GM23338 (cell line): Measurements from ENCODE around the gene CCNY.

ENCODE experiments used
- CREB1 ChIP-seq: fragments of 250-450 bp; sonication (Bioruptor Pico); IDR thresholded peaks from 2 replicates; pipeline ENCODE4 v1.5.0; 2020; ENCODE audit warnings: low read depth, mild to moderate bottlenecking, moderate library complexity
- CTCF ChIP-seq, 2 experiments: fragments of 200-600 bp in 1 of 2; sonication (generic) in 1 of 2; conservative IDR thresholded peaks; 2 replicates each; pipeline versions ENCODE4 v1.5.1 to v1.6.1; 2016 to 2017; ENCODE audit warnings: antibody characterized with exemption in 2 of 2, low read depth in 2 of 2, mild to moderate bottlenecking in 2 of 2, moderate library complexity in 1 of 2
- EZH2 ChIP-seq: fragments of 200-600 bp; sonication (generic); IDR thresholded peaks from one replicate; pipeline ENCODE4 v1.8.0; 2017; ENCODE audit warnings: antibody characterized with exemption, mild to moderate bottlenecking, low read depth; ENCODE audit not compliant: unreplicated experiment
- EZH2phosphoT487 ChIP-seq: fragments of 200-600 bp; sonication (generic); IDR thresholded peaks from one replicate; pipeline ENCODE4 v1.8.1; 2018; ENCODE audit warnings: antibody characterized with exemption; ENCODE audit not compliant: unreplicated experiment
- JUNB ChIP-seq: IDR thresholded peaks from one replicate; pipeline ENCODE4 v1.6.1; 2016; ENCODE audit warnings: antibody characterized with exemption; ENCODE audit not compliant: unreplicated experiment
- NANOG ChIP-seq: IDR thresholded peaks from 2 replicates; pipeline ENCODE4 v1.6.1; 2016; ENCODE audit warnings: antibody characterized with exemption, borderline replicate concordance
- POLR2AphosphoS5 ChIP-seq: IDR thresholded peaks from 2 replicates; pipeline ENCODE4 v1.6.1; 2016; ENCODE audit warnings: antibody characterized with exemption, low read depth
- REST ChIP-seq: IDR thresholded peaks from one replicate; pipeline ENCODE4 v1.6.1; 2018; ENCODE audit warnings: antibody characterized with exemption; ENCODE audit not compliant: unreplicated experiment
- STAT1 ChIP-seq: IDR thresholded peaks from one replicate; pipeline ENCODE4 v1.6.1; 2016; ENCODE audit warnings: antibody characterized with exemption; ENCODE audit not compliant: unreplicated experiment
- ZNF114 ChIP-seq: fragments of 250-450 bp; sonication (Bioruptor Pico); IDR thresholded peaks from 2 replicates; pipeline ENCODE4 v1.5.0; 2020; ENCODE audit warnings: mild to moderate bottlenecking, moderate library complexity
- ZNF331 ChIP-seq: fragments of 250-450 bp; sonication (Bioruptor Pico); IDR thresholded peaks from 2 replicates; pipeline ENCODE4 v1.5.0; 2020; ENCODE audit warnings: low read depth, mild to moderate bottlenecking, moderate library complexity

- no peak for TF ChIP-seq POLR2AphosphoS5
- no peak for TF ChIP-seq CTCF (conservative IDR thresholded peaks at IDR 0.05; ENCODE audit: low read depth in 2 of 2)
- TF ChIP-seq STAT1, result no peak
- TF ChIP-seq EZH2phosphoT487, result no peak
- no peak for TF ChIP-seq EZH2
- TF ChIP-seq JUNB, result no peak
- TF ChIP-seq CREB1, result no peak
- no peak for TF ChIP-seq REST
- no peak for TF ChIP-seq ZNF114 (CRISPR knock-in tag)
- no peak for TF ChIP-seq NANOG
- TF ChIP-seq ZNF331, result no peak
Observed at GRCh38 chr10:35365994-35366393, 29.7 kb downstream of the CCNY start.
